HG02571 (cell line): ENCODE results near the gene BANP.
"Not testable (repeated sequence)": the region's sequence is repeated elsewhere in the genome, so short reads cannot be mapped to it uniquely, and the experiment has no call there.

Source experiments
- ATAC-seq: cut with Tn5 transposase; IDR thresholded peaks from one replicate; pipeline ENCODE4 v1.9.1; 2021; ENCODE audit warnings: mild to moderate bottlenecking, moderate library complexity; ENCODE audit not compliant: unreplicated experiment

Gene BANP

DNA sequence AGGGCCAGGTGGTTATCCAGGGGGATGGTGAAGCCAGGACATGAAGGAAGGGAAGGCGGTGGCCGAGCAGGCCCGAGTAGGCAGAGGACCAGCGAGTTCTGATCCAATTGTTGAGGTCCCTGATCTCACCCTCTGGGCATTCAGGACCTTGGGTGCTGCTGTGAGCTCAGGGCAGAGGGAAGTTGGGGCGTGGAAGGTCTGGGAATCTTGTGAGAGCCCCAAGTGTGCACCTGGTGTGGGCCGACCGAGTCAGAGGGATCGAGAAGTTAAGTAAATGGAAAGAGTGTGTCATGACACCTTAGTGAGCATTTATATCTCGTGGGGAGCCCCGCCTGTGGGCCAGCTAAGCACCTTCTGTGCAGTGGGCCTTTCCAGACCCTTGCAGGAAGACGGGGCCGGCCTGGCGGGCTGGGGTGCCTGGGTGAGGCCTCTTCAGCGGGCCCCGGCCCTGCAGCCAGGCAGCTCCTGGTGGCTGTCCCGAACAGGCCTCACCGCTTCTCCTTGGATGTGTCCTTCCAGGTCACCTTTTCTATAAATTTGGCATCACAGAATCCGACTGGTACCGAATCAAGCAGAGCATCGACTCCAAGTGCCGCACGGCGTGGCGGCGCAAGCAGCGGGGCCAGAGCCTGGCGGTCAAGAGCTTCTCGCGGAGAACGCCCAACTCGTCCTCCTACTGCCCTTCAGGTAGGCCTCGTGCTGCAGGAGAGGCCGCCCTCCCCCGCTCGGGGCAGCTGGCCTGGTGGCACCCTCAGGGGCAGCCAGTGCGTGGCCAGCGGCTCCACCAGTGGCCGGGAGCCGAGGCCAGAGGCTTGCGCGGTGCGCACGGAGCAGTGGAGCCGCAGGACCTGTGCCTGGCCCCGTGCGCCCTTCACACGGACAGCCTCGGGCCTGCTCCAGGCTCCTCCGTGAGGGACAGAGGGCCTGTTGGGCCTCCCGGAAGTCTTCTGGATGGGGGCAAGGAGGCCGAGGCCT is 76.0 kb downstream of the BANP start:
- ATAC-seq = no peak

DNA sequence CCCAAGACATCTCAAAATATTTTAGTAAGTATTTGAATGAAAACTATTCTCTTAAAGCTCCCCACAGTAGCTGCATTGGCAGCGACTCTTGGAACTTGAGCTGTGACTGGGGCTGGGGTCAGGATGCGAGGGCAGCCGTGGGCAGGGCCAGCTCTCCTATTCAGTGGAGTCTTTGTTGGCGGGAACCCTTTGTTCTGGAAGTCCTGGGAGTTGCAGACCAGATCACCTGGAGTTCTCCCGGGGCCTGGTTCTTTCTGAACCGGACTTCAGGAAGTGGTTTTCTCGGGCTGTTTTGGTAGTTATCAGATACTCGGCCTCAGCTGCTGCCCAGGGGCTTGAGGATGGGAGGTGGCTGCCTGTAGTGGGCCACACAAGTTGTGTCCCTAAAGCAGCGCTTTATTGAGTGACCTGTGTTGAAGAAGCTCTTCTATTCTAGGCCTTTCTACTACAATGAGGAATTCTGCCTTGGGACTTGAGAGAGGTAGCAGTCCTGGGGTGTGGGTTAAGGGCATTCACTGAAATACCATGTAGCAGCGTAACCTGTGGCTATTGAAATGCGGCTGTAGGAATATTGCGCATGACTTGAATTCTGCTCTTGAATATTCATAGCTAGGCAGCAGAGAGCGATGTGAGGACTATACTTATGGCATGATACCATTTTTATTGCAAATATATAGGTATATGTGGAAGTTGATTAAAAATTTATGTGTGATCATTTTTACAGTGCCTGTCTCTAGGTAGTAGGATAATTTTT is 77.1 kb downstream of the BANP start:
- ATAC-seq = not testable (repeated sequence)

DNA sequence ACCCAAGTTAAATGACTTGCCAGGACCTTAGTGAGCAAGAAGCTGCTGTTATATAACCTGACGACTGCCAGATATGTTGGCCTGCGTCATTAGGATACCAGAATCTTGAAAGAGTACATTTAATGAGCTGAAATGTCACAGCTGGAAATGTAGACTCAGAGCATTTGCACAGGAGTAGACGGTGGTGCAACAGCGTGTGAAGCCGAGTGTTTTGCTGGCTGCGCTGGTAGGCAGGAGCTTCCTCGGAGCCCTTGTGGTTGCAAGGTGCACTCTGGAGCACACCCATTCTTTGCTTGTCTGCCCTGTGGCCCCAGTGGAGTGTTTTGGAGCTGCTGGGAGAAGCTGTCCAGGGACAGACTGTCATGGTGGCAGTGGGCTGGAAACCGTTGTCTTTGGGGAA is 79.3 kb downstream of the BANP start:
- ATAC-seq = no peak

DNA sequence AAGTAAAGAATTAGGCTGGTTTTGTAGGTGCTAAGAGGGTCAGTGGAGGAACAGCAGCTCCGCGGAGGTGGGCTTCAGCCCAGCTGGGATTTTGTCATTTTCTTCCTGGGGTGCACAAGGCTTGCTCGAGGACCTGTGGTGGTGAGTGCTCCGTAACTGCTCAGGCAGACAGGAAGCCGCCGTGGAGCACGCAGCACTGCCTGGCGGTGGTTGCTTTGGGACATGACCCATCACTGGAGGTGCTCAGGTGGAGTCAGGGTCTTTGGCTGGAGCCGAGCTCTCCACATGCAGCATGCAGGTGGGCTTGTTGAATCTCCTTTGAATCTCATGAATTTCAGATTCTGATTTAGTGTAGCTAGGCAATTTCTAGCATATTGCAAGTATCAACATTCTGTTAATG is 79.7 kb downstream of the BANP start:
- not testable (repeated sequence) for ATAC-seq

DNA sequence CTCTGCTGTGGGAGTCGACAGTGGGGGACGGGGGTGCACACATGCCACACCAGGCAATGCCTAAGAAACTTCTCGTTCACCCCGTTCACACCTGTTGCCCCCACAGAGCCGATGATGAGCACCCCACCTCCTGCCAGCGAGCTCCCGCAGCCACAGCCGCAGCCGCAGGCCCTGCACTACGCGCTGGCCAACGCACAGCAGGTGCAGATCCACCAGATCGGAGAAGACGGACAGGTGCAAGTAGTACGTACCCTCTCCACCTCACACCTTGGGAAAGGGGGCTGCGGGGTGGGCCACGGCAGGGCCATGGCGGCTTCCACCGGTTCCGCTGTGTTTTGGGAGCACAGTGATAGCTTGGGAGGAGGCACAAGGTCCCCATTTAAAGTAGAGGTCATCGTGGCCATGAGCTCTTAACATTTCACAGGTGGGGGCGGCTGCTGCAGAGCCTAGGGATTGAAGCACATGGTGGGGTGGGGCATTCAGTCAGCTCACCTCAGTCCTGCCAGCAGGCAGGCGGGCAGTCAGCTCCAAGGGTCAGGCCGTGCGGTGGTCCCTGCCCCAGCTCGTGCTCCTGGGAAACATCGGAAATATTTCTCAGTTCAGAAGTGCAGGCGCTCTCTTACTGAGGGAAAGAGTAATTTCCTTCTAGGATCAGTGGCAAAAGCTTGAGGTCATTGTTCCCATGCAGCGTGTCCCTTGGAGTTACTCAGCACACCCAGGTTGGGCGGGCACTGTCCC is 81.9 kb downstream of the BANP start:
- ATAC-seq = not testable (repeated sequence)

DNA sequence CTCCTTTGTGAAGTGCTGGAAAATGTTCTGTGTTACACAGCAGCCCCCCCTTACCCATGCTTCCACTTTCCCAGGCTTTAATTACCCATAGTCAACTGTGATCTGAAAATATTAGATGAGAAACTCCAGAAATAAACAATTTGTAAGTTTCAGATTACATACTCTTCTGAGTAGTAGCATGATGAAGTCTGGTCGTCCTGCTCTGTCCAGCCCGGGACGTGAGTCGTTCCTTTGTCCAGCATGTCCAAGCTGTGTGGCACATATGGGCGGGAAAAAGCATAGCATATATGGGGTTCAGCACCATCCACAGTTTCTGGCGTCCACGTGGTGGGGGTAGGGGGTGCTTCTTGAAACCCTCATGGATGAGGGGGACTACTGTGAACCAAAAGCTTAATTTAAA is 83.5 kb downstream of the BANP start:
- no peak for ATAC-seq

DNA sequence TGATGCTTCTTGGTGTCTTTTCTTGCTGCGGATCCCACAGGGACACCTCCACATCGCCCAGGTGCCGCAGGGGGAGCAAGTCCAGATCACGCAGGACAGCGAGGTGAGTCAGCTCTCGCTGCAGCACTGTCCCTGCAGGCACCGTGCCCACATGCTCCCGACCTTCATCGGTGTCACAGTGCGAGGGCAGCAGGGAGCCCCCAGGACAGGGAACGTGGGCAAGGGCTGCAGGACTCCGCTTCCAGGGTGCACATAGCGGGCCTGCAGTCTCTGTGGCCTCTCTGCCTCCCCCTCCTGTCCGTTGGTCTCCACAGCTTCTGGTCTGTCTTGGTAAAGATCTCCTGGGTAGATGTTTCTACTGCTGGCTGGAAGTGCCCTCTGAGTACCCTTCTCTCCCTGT is 84.1 kb downstream of the BANP start:
- no peak for ATAC-seq

DNA sequence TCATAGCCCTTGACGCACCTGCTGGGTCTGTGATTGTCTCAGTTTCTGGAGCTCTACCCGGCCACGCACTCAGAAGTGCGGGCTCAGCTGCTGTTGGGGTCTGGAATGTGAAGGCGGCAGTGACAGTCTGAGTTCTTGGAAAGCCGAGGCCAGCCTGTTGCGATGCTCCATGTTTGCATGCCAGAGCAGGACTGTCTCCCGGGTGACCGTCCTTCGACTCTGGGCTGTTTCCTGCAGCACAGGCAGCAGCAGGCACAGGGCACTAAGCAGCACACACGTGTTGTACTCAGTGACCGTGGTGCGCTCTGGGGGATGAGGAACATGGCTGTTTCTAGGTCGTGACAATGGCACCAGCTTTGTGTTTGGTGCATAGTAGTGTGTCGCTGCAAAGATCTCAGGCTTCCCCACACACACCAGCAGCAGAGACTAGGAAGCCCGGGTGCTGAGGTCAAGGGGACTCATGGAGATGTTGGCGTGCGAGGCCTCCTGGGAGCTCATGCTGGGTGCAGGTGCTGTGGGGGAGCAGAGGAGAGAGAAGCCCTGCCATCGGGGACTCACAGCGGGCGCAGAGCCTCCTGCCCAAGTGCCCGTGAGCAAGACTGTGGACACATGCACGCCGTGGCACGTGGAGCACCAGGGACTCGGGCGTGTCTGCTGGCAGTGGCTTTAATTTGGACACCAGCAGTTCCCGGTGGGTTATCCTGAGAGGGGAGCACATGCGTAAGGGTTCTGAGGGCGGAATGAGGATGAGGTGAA is 84.8 kb downstream of the BANP start:
- not testable (repeated sequence) for ATAC-seq

DNA sequence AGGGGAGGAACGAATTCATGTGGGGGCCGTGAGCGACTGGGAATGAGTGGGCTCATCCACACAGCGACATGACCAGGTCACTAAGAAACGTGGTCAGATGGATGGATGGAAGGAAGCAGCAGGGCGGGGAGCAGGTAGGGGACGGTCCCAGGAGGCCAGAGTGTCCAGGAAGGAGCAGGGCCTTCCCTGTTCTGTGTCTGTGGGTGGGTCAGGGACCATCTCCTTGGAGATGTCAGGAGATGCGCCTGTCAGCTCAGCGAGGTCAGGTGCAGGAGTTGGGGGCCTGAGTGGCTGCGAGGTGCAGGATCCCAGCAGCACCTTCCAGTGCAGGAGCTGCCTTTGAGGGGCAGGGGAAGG is 85.4 kb downstream of the BANP start:
- not testable (repeated sequence) for ATAC-seq

DNA sequence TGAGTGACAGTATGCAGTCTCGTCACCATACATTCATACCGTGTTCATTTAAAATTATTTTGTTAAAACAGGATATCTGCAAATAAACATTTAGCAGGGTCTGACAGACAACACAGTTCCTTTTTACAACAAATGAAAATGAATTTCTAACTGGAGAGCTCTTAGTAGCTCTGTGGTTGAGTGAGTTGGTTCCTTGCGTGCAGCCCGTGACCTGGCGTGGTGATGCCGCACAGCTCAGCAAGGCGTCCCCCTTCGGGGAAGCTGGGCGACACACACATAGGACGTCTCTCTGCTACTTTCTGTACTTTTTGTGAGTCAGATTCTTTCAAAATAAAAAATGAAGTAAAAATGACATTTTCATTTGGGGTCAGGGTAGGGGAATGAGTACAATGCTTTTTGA is 86.1 kb downstream of the BANP start:
- not testable (repeated sequence) for ATAC-seq

DNA sequence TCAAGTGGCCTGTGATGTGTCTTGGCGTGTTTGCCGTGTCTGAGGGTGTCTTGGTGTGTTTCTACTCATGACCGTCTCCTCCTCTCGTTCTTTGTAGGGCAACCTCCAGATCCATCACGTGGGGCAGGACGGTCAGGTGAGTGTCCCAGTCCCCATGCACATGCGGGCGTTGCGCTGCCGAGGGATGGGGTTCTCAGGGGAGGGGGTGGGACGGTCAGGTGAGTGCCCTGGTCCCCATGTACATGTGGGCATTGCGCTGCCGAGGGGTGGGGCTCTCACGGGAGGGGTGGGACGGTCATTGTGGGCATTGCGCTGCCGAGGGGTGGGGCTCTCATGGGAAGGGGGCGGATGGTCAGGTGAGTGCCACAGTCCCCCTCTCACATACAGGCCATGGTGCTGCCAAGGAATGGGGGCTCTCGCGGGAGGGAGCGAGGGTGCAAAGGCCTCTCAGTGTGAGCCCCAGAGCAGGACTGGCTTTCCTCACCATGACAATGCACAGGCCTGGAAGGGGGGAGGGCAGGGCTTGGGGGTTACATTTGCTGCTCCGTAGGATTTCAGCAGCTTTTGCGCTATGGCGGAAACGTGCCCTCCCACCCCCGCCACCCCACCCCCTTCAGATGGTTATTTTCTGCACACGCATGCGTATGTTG is 86.8 kb downstream of the BANP start:
- not testable (repeated sequence) for ATAC-seq

DNA sequence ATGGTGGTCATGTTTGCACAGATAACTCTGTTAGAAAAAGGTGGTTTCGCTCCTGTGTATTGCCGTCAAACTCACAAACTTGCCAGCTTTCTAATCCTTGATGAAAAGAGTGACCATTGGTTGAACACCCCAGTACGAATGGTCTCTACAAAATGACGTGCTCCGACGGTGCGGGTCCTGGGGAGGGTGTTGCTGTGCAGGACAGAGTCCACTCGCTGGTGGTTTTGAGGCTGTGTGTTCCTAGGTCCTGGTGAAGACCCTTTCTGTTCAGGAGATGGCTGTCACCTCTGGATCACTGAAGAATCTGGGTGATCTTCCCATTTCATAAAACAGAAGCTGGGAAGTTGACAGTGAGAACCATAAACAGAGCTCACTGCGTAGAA is 87.3 kb downstream of the BANP start:
- not testable (repeated sequence) for ATAC-seq

DNA sequence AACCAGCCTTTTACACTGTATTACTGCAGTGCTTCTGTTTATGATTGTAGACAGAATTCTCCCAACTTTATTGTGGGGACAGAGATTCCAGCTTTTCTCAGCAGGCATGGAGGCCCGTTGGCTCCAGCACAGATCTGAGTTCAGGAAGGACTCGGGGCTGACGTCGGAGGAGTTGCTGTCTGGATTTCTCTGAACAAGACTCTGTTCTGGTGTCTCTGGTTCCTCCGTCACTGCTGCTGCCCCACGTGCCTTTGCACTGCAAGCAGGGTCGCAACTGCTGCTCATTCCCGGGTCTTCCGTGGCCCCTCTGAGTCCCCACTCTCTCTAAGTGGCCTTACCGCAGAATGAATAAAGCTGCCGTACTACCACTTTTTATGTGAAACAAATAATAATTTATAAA is 88.4 kb downstream of the BANP start:
- no peak for ATAC-seq

DNA sequence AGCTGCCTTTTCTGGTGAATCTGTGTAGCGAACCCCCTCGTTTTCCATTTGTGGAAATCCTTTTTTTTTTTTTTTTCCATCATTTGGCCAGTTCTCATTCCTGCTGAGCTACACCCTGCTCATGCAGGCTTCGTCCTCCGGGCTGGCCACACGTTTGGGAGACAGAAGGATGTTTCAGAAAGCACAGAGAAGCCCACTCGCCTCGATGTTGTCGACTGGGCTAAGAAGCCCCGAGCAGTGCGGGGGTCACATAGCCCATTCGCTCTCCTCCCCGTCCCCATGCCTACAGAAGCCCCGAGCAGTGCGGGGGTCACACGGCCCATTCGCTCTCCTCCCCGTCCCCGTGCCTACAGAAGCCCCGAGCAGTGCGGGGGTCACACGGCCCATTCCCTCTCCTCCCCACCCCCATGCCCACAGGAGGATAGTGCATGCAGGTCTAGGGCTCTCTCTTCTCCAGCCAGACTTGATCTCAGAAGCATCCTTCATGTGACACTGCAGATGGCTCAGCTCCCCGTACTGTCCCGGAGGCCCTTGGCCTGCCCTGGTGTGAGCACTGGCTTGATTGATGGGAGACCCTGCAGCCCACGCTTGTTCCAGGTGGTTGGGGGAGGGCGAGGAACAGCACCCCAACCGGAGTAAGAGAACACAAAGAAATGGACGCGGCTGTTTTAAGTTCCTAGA is 89.1 kb downstream of the BANP start:
- not testable (repeated sequence) for ATAC-seq

DNA sequence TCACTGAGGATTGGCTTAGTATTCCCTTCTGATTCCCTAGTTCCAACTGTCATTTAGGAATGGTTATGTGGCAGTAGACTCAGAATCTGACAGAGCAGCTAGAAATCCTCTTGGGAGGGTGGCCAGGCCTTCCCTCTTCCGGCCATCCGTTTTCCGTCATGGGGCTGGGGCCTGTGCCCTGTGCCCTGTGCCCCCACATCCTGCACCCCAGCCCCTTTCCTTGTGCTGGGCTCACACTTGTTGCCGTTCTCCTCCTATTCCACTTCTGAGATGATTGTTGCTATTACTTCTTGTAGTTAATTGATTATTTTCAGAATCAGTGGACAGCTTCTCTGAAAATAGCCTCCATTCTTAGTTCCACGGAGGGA is 89.6 kb downstream of the BANP start:
- ATAC-seq = not testable (repeated sequence)

DNA sequence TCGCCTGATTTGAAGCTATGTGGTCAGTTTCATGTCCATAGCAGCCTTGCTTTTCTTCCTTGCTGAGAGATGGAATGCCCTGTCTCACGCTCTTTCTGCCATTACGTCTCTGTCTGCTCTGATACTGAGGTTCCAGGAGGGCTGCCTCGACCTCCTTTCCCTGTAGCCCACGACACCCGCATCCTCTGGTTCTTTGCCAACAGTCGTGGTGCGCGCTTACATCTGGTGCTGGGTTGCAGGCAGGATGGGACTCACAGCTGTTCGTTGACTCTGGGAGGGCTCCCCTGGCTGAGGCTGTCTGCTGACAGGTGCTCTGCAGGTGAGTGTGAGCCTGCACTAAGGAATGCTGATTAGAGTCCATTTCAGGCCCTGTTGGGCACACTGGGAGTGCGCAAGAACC is 90.3 kb downstream of the BANP start:
- not testable (repeated sequence) for ATAC-seq

DNA sequence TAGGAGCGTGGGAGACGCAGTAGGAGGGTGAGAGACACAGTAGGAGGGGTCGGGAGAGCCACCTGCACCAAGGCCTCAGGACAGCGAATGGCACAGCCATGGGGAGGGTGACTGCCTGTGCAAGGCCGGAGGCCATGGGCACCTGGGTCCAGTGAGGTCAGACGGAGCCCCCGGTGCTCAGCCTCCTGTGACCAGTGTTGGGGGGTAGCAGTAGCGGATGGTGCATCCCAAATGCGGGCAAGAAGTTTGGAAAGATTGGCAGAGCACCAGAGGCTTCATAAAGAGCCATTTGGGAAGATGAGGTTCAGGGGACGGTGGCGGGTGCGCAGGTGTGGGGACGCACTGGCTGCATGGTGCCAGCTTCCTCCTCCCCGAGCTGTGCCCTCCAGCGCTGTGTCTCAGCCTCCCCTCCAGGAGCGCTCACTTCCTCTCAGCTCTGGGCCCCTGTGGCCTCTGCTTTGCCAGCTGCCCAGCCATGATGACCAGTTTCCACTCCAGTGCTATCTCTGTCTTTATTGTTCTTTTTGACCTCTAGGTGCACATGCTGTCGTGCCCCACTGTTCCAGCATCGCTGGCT is 90.8 kb downstream of the BANP start:
- not testable (repeated sequence) for ATAC-seq

DNA sequence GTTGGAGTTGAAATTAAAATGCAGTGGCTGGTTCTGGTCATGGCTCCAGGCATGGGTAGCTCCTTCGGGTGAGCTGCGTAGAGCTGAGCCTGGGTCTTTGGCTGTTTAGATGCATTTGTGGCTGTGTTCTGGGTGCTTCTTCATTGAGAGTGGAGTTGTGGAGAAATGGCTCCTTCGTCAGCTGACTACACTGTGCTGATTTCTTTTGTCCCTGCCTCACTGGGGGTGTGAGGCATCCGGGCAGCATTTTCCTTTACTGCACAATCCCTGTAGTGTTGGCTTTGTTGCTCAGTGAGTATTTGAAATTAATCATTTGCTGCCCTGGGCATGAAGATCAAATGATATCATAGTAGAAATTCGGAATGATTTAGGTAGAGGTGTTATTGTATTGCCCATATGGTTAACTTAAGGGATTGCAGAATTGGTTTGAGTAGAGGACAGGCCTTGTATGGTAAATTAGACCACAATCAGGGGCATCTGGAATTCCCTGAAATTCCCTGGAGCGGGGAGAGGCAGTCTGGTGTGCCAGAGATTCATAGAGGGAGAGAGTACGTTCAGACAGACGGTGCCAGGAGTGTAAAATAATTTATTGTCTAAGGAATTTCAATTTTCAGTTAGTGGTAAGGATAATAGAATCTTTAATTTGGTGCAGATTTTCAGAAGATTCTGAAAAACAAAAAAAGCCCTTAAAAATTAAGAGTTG is 92.1 kb downstream of the BANP start:
- ATAC-seq = not testable (repeated sequence)
